Fibroblast of lung (primary cell): Measurements from ENCODE around the gene MOGAT3. TPM values are rescaled to one million over a fixed set of nuclear protein-coding genes. Genes with fewer than 3 reads are reported as not detected.

Source experiments
- DNase-seq, 2 donors: peaks; one replicate each; pipeline versions ENCODE4 v3.0.0 to v3.0.0-alpha.2; 2010; ENCODE audit warnings: low read depth in 2 of 2
- H2AFZ ChIP-seq: 2 replicates; pipeline ENCODE4 v1.5.1; 2012; ENCODE audit warnings: low read length, control low read depth, inconsistent platforms
- H3K27ac ChIP-seq: 2 replicates; pipeline ENCODE4 v1.5.1; 2011; ENCODE audit warnings: low read length, control low read depth; ENCODE audit not compliant: insufficient read depth
- H3K27me3 ChIP-seq: 2 replicates; pipeline ENCODE4 v1.5.1; 2011; ENCODE audit warnings: mild to moderate bottlenecking, low read length; ENCODE audit not compliant: control insufficient read depth, insufficient read depth
- H3K36me3 ChIP-seq: 2 replicates; pipeline ENCODE4 v1.5.1; 2011; ENCODE audit warnings: low read length; ENCODE audit not compliant: control insufficient read depth, insufficient read depth
- H3K4me1 ChIP-seq: 2 replicates; pipeline ENCODE4 v1.5.1; 2011; ENCODE audit warnings: low read length; ENCODE audit not compliant: control insufficient read depth, insufficient read depth; ENCODE audit errors: extremely low read depth
- H3K4me2 ChIP-seq: 2 replicates; pipeline ENCODE4 v1.5.1; 2011; ENCODE audit warnings: low read length, control low read depth; ENCODE audit not compliant: insufficient read depth; ENCODE audit errors: extremely low read depth
- H3K4me3 ChIP-seq, 4 experiments: fragments of 200-600 bp in 1 of 4; sonication (generic) in 1 of 4; replicated peaks in 1 of 4; 2 replicates each; pipeline ENCODE4 v1.5.1; 2011 to 2016; ENCODE audit warnings: low read length in 4 of 4, low read depth in 3 of 4, mild to moderate bottlenecking in 3 of 4, control low read depth in 2 of 4, inconsistent platforms in 1 of 4, mixed read lengths in 1 of 4; ENCODE audit not compliant: insufficient read depth in 1 of 4; ENCODE audit errors: control extremely low read depth in 1 of 4
- H3K79me2 ChIP-seq: 2 replicates; pipeline ENCODE4 v1.5.1; 2012; ENCODE audit warnings: mild to moderate bottlenecking, low read length, inconsistent platforms; ENCODE audit not compliant: control insufficient read depth, insufficient read depth
- H3K9ac ChIP-seq: 2 replicates; pipeline ENCODE4 v1.5.1; 2011; ENCODE audit warnings: mild to moderate bottlenecking, low read length, control low read depth; ENCODE audit not compliant: insufficient read depth
- H3K9me3 ChIP-seq: 2 replicates; pipeline ENCODE4 v1.5.1; 2012; ENCODE audit warnings: low read depth, low read length; ENCODE audit not compliant: control insufficient read depth, insufficient read depth
- H4K20me1 ChIP-seq: 2 replicates; pipeline ENCODE4 v1.5.1; 2011; ENCODE audit warnings: low read length; ENCODE audit not compliant: control insufficient read depth, insufficient read depth; ENCODE audit errors: extremely low read depth
- CTCF ChIP-seq, 2 donors: IDR thresholded peaks in 1 of 2; conservative IDR thresholded peaks in 1 of 2; 1 replicate in 1 of 2; 2 replicates in 1 of 2; pipeline ENCODE4 v1.5.1; 2011 to 2012; ENCODE audit warnings: low read length in 2 of 2, control low read depth in 1 of 2, inconsistent platforms in 1 of 2, low read depth in 1 of 2, mild to moderate bottlenecking in 1 of 2
- EZH2 ChIP-seq: IDR thresholded peaks from 2 replicates; pipeline ENCODE4 v1.5.1; 2012; ENCODE audit warnings: low read length, control low read depth, mild to moderate bottlenecking; ENCODE audit errors: missing control alignments
- polyA plus RNA-seq, 2 donors: library from polyadenylated mRNA; depleted of rRNA in 1 of 2; stranded (reverse) in 1 of 2; unstranded in 1 of 2; fragments of >200 nt; gene quantifications; 2 replicates each; pipeline ENCODE4 v1.2.1, GENCODE V29; 2011 to 2012; ENCODE audit warnings: missing spikeins in 1 of 2
- total RNA-seq: library from RNA; depleted of rRNA; stranded (reverse); fragments of >200 nt; gene quantifications from 2 replicates; pipeline ENCODE4 v1.2.1, GENCODE V29; 2014

Gene MOGAT3
- total and polyA plus RNA-seq, 2 donors (not counting 1 experiment from before 2014, with no cell fraction given) = not detected

DNA sequence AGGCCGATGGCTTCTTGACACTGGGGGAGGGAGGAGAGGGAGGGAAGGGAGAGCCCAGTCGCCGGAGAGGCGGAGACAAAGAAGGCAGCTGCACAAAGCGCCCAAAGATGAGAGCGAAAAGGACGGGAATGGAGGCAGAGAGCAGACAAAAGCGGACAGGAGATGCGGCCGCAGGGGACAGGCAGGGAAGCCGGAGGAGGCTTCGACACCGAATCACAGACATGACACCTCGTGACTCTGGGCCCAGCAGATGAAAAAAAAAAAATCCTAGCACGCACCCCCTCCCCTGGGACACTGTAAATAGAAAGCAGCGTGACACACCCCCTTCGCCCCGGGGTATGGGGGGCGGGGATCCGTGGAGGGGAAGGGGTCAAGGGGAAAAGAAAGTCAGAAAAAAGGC lies 21.7 kb downstream of the MOGAT3 start:
- no peak for DNase-seq
- Histone ChIP-seq H3K79me2 (no peaks in the 10 kb centered on the region), H4K20me1 (no peaks in the 10 kb centered on the region), H3K4me3 (no peak overlapping the region), H3K4me1 (no peaks in the 10 kb centered on the region), H3K36me3 (no peaks in the 10 kb centered on the region), H2AFZ (no peak overlapping the region), H3K4me2 (peak overlapping the region; percentile 25), H3K9ac (no peak overlapping the region), H3K27me3 (peaks cover 57% of the 10 kb centered on the region), H3K27ac (no peak overlapping the region), H3K9me3 (no peaks in the 10 kb centered on the region)
- peak; percentile 92 for TF ChIP-seq EZH2
- TF ChIP-seq CTCF (conservative IDR thresholded peaks at IDR 0.05 in 1 of 2, IDR thresholded peaks at IDR 0.05 in 1 of 2; ENCODE audit: low read depth in 1 of 2, low read length in 2 of 2) = no peak

- Histone ChIP-seq H3K4me1 (peaks cover 7% of the 10 kb centered on the region), H3K27me3 (peaks cover 65% of the 10 kb centered on the region), H3K4me3 (no peak overlapping the region), H4K20me1 (no peaks in the 10 kb centered on the region), H3K9ac (no peak overlapping the region), H3K27ac (no peak overlapping the region), H3K4me2 (no peak overlapping the region), H3K79me2 (no peaks in the 10 kb centered on the region), H3K36me3 (no peaks in the 10 kb centered on the region), H3K9me3 (no peaks in the 10 kb centered on the region), H2AFZ (no peak overlapping the region)
- TF ChIP-seq EZH2 (no peak), CTCF (conservative IDR thresholded peaks at IDR 0.05 in 1 of 2, IDR thresholded peaks at IDR 0.05 in 1 of 2; ENCODE audit: low read depth in 1 of 2, low read length in 2 of 2) (no peak)
- peak in 1 of 2 donors; percentile 33 for DNase-seq
Measured at GRCh38 chr7:101177644-101178043, 23.2 kb downstream of the MOGAT3 start.

DNA sequence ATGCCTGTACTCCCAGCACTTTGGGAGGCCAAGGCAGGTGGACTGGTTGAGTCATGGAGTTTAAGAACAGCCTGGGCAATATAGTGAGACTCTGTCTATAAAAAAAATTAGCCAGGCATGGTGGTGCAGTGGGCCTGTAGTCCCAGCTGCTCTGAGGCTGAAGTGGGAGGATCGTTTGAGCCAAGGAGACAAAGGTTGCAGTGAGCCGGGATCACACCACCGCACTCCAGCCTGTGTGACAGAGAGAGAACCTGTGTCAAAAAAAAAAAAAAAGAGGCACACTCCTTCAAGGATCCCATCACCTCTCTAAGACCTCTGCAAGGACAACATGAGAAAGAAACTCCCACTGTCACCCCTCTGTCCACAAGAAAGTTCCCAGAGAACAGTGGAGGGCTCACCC lies 25.2 kb downstream of the MOGAT3 start:
- no peak overlapping the region for H3K9ac ChIP-seq
- H4K20me1 ChIP-seq = no peaks in the 10 kb centered on the region
- H3K4me1 ChIP-seq = peaks cover 7% of the 10 kb centered on the region
- TF ChIP-seq CTCF (conservative IDR thresholded peaks at IDR 0.05 in 1 of 2, IDR thresholded peaks at IDR 0.05 in 1 of 2; ENCODE audit: low read depth in 1 of 2, low read length in 2 of 2) (no peak), EZH2 (no peak)
- H3K27ac ChIP-seq = no peak overlapping the region
- no peak overlapping the region for H3K4me2 ChIP-seq
- no peak overlapping the region for H2AFZ ChIP-seq
- H3K27me3 ChIP-seq = peaks cover 78% of the 10 kb centered on the region
- H3K4me3 ChIP-seq = no peak overlapping the region
- H3K9me3 ChIP-seq = no peaks in the 10 kb centered on the region
- no peak for DNase-seq
- no peaks in the 10 kb centered on the region for H3K79me2 ChIP-seq
- H3K36me3 ChIP-seq = no peaks in the 10 kb centered on the region
